ENCODE results near the gene CAMK2B.

- no peak for TF ChIP-seq CTCF (IDR thresholded peaks at IDR 0.05)
- no peak for TF ChIP-seq POLR2A (IDR thresholded peaks at IDR 0.05)
- TF ChIP-seq EP300 (IDR thresholded peaks at IDR 0.05), result no peak
Observed at GRCh38 chr7:44288811-44289340, 36.5 kb downstream of the CAMK2B start.
